ENCODE measurements around the gene FALEC.

DNA sequence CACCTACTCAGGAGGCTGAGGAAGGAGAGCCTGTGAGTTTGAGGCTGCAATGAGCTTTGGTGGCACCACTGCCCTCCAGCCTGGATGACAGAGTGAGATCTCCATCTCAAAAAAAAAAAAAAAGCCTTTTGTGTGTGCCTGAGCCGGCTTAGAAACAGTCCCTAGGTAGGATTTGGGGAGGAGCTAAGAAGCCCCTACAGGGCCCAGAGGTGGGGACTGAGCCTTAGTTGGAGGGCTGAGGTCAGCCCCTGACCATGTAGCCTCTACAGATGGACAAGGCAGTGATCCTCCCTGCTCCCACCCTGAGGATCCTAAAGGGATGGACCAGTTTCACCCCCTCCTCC, 36.2 kb downstream of the FALEC start:
- TF ChIP-seq POLR2A (IDR thresholded peaks at IDR 0.05) (no peak), POLR2AphosphoS5 (IDR thresholded peaks at IDR 0.05; ENCODE audit: insufficient read depth in 1 of 2, low read depth in 1 of 2) (no peak)

All from vagina (tissue), 2 donors.